ENCODE results near the gene SDHD. TPM values are rescaled to one million over a fixed set of nuclear protein-coding genes. Genes with fewer than 3 reads are reported as not detected.

SDHD gene
- 128 and 148 TPM in 2 replicates for total RNA-seq

GRCh38 chr11:112086422-112087191 lies at the start of gene SDHD, which contains the start of gene TIMM8B:
TSS of gene SDHD (plus strand) at chr11:112086873. CDS start at chr11:112086908, 35 bp downstream.
TSS of gene TIMM8B (minus strand) at chr11:112086756. CDS start at chr11:112086723, 33 bp downstream.

GRCh38 chr11:112073941-112074811 lies 12.5 kb upstream of the SDHD start, which contains the start of the genes NKAPD1 and PIH1D2:
TSS of gene NKAPD1 (plus strand) at chr11:112074299. CDS start at chr11:112075575, 1,276 bp downstream.
TSS of gene PIH1D2 (minus strand) at chr11:112074017. CDS start at chr11:112073174, 843 bp downstream.

Other genes with a start within 250 kb of the SDHD start
- 23.5 and 36.6 TPM in 2 replicates for gene ALG9, start 215.3 kb upstream of the SDHD start, total RNA-seq
- gene FDXACB1, start 207.7 kb upstream of the SDHD start, total RNA-seq, result 2.6 and 4.9 TPM in 2 replicates
- 8.6 and 13.2 TPM in 2 replicates for gene CFAP68, start 207.3 kb upstream of the SDHD start, total RNA-seq
- gene CRYAB, start 175.1 kb upstream of the SDHD start, total RNA-seq, result 6.5 and 29.8 TPM in 2 replicates
- gene HSPB2, start 174.1 kb upstream of the SDHD start, total RNA-seq, result 0.20 and 0.73 TPM in 2 replicates
- gene C11orf52, start 168.0 kb upstream of the SDHD start, total RNA-seq, result 0.37 TPM in 1 of 2 replicates, not detected in the other
- 10.2 and 13.6 TPM in 2 replicates for gene DIXDC1, start 149.5 kb upstream of the SDHD start, total RNA-seq
- 47.4 and 69.0 TPM in 2 replicates for gene DLAT, start 61.5 kb upstream of the SDHD start, total RNA-seq
- 2.2 TPM in 2 replicates for gene PIH1D2, start 12.9 kb upstream of the SDHD start, total RNA-seq
- gene NKAPD1, start 12.6 kb upstream of the SDHD start, total RNA-seq, result 19.5 and 21.3 TPM in 2 replicates
- 55.9 and 73.5 TPM in 2 replicates for gene TIMM8B, start 117 bp upstream of the SDHD start, total RNA-seq
- not detected in 2 replicates for gene IL18, start 77.2 kb downstream of the SDHD start, total RNA-seq
- under 0.01 and 0.20 TPM in 2 replicates for gene TEX12, start 80.5 kb downstream of the SDHD start, total RNA-seq
- gene BCO2, start 88.6 kb downstream of the SDHD start, total RNA-seq, result 0.73 and 0.78 TPM in 2 replicates
- gene PTS, start 139.6 kb downstream of the SDHD start, total RNA-seq, result 25.0 and 28.9 TPM in 2 replicates
- gene PLET1, start 174.0 kb downstream of the SDHD start, total RNA-seq, result not detected in 2 replicates

Data from subcutaneous preadipocyte (primary cell).